ENCODE measurements around the gene ALLC.

The ALLC gene

GRCh38 chr2:3650140-3650920, 7.7 kb upstream of the ALLC start:
- Histone ChIP-seq H3K79me2 (ENCODE audit: low read length) (no peaks in the 10 kb centered on the region), H3K4me2 (ENCODE audit: low read length) (peak overlapping the region; percentile 76), H3K4me3 (ENCODE audit: low read length) (peak overlapping the region; percentile 42), H3K4me1 (ENCODE audit: low read length) (peaks cover 32% of the 10 kb centered on the region), H4K20me1 (ENCODE audit: insufficient read depth, low read length) (no peaks in the 10 kb centered on the region), H3K36me3 (replicated peaks; ENCODE audit: low read depth, low read length) (no peaks in the 10 kb centered on the region), H3K27ac (ENCODE audit: low read length) (no peak overlapping the region), H2AFZ (ENCODE audit: low read depth, low read length) (0 out of 2 replicates have a peak overlapping the region, but pooled peaks have one; percentile 8), H3K9ac (ENCODE audit: low read length) (peak overlapping the region; percentile 19; the same call in 1 of the 2 replicates), H3K9me3 (ENCODE audit: insufficient read depth, low read length) (no peaks in the 10 kb centered on the region), H3K27me3 (ENCODE audit: low read depth, low read length) (no peaks in the 10 kb centered on the region)
- TF ChIP-seq EZH2phosphoT487 (IDR thresholded peaks at IDR 0.05; ENCODE audit: low read depth) = no peak
- TF ChIP-seq CTCF (IDR thresholded peaks at IDR 0.05; ENCODE audit: low read depth, low read length) = no peak

GRCh38 chr2:3651691-3652648, 6.0 kb upstream of the ALLC start:
- Histone ChIP-seq H3K4me3 (ENCODE audit: low read length) (peak overlapping the region; percentile 79), H3K4me2 (ENCODE audit: low read length) (peak overlapping the region; percentile 100), H3K4me1 (ENCODE audit: low read length) (peaks cover 41% of the 10 kb centered on the region), H3K79me2 (ENCODE audit: low read length) (no peaks in the 10 kb centered on the region), H3K36me3 (replicated peaks; ENCODE audit: low read depth, low read length) (no peaks in the 10 kb centered on the region), H4K20me1 (ENCODE audit: insufficient read depth, low read length) (no peaks in the 10 kb centered on the region), H2AFZ (ENCODE audit: low read depth, low read length) (peak overlapping the region; percentile 90), H3K27me3 (ENCODE audit: low read depth, low read length) (no peaks in the 10 kb centered on the region), H3K9ac (ENCODE audit: low read length) (peak overlapping the region; percentile 76), H3K9me3 (ENCODE audit: insufficient read depth, low read length) (peaks cover under 1% of the 10 kb centered on the region; the same call in 1 of the 2 replicates), H3K27ac (ENCODE audit: low read length) (peak overlapping the region; percentile 83)
- TF ChIP-seq CTCF (IDR thresholded peaks at IDR 0.05; ENCODE audit: low read depth, low read length) (no peak), EZH2phosphoT487 (IDR thresholded peaks at IDR 0.05; ENCODE audit: low read depth) (no peak)

- H4K20me1 ChIP-seq (ENCODE audit: insufficient read depth, low read length) = no peaks in the 10 kb centered on the region
- H3K36me3 ChIP-seq (replicated peaks; ENCODE audit: low read depth, low read length) = no peaks in the 10 kb centered on the region
- no peak overlapping the region for H3K27ac ChIP-seq (ENCODE audit: low read length)
- H3K4me2 ChIP-seq (ENCODE audit: low read length) = no peak overlapping the region
- H3K9me3 ChIP-seq (ENCODE audit: insufficient read depth, low read length) = peaks cover 4% of the 10 kb centered on the region; the same call in 1 of the 2 replicates
- H3K4me1 ChIP-seq (ENCODE audit: low read length) = peaks cover 52% of the 10 kb centered on the region
- H3K9ac ChIP-seq (ENCODE audit: low read length) = no peak overlapping the region
- no peak for TF ChIP-seq CTCF (IDR thresholded peaks at IDR 0.05; ENCODE audit: low read depth, low read length)
- no peak for TF ChIP-seq EZH2phosphoT487 (IDR thresholded peaks at IDR 0.05; ENCODE audit: low read depth)
- no peaks in the 10 kb centered on the region for H3K79me2 ChIP-seq (ENCODE audit: low read length)
- no peaks in the 10 kb centered on the region for H3K27me3 ChIP-seq (ENCODE audit: low read depth, low read length)
- H2AFZ ChIP-seq (ENCODE audit: low read depth, low read length) = no peak overlapping the region
- H3K4me3 ChIP-seq (ENCODE audit: low read length) = no peak overlapping the region
These were observed 4.9 kb upstream of the ALLC start for GRCh38 chr2:3652896-3653625.
